ENCODE measurements around the gene FHOD3. TPM values are rescaled to one million over a fixed set of nuclear protein-coding genes. Genes with fewer than 3 reads are reported as not detected.

The FHOD3 gene
- total RNA-seq, 1 experiment from 2014 or later: 0.34 TPM

- POLR2A ChIA-PET (ENCODE audit: low non-redundant PET): interaction anchor here (0.7 kb wide), 1 partner anchor 141 kb away, joined by 5 read pairs; no protein-coding TSS in a partner anchor
- TF ChIP-seq EZH2 (IDR thresholded peaks at IDR 0.05; ENCODE audit: borderline replicate concordance, low read depth, low read length, poor library complexity, severe bottlenecking): no peak
- TF ChIP-seq, protein P1, sequence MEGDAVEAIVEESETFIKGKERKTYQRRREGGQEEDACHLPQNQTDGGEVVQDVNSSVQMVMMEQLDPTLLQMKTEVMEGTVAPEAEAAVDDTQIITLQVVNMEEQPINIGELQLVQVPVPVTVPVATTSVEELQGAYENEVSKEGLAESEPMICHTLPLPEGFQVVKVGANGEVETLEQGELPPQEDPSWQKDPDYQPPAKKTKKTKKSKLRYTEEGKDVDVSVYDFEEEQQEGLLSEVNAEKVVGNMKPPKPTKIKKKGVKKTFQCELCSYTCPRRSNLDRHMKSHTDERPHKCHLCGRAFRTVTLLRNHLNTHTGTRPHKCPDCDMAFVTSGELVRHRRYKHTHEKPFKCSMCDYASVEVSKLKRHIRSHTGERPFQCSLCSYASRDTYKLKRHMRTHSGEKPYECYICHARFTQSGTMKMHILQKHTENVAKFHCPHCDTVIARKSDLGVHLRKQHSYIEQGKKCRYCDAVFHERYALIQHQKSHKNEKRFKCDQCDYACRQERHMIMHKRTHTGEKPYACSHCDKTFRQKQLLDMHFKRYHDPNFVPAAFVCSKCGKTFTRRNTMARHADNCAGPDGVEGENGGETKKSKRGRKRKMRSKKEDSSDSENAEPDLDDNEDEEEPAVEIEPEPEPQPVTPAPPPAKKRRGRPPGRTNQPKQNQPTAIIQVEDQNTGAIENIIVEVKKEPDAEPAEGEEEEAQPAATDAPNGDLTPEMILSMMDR (conservative IDR thresholded peaks at IDR 0.05; ENCODE audit: low read depth, low read length): no peak
- no peak overlapping the region for H3K27ac ChIP-seq (ENCODE audit: low read depth, low read length, poor library complexity, severe bottlenecking)
- CTCF ChIA-PET: no interaction called here
- H3K4me3 ChIP-seq (ENCODE audit: low read depth, low read length, poor library complexity, severe bottlenecking): no peak overlapping the region
- H3K36me3 ChIP-seq (ENCODE audit: insufficient read depth, low read length, poor library complexity, severe bottlenecking): no peaks in the 10 kb centered on the region
- no peaks in the 10 kb centered on the region for H3K9me3 ChIP-seq (ENCODE audit: low read depth, low read length, poor library complexity, severe bottlenecking)
- H3K4me1 ChIP-seq (ENCODE audit: insufficient read depth, low read length, poor library complexity, severe bottlenecking): no peaks in the 10 kb centered on the region
- H3K27me3 ChIP-seq (replicated peaks; ENCODE audit: insufficient read depth, low read depth, low read length, poor library complexity): peaks cover 38% of the 10 kb centered on the region
- BruUV-seq (replicated peaks): no TSS peak
- DNase-seq (ENCODE audit: low spot score): no peak
- intact Hi-C loops (cut with micrococcal nuclease; ENCODE audit: unreplicated experiment): no loop called here
Measured at GRCh38 chr18:36655930-36656329, 358.4 kb downstream of the FHOD3 start.

DNA sequence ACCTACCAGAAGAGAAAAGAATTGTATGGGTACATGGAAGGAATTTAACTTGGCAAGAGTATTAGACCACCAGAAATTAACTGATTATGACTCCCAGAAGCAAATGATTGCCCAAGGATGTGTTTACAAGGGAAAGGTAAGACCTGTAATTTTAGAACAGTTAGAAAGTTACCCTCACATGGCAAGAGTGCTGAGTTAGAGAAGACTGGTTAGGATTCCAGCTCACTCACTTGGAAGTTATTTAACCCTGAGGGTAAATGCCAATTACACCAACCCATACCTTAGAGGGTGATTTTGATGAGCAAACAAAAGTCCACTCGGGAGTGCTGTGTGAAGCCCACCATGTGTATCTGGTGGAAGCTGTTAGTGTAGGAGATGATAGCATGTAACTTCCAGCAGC lies 361.1 kb downstream of the FHOD3 start:
- Histone ChIP-seq H3K27ac (ENCODE audit: low read depth, low read length, poor library complexity, severe bottlenecking) (no peak overlapping the region), H3K4me1 (ENCODE audit: insufficient read depth, low read length, poor library complexity, severe bottlenecking) (no peaks in the 10 kb centered on the region), H3K9me3 (ENCODE audit: low read depth, low read length, poor library complexity, severe bottlenecking) (no peaks in the 10 kb centered on the region), H3K27me3 (replicated peaks; ENCODE audit: insufficient read depth, low read depth, low read length, poor library complexity) (peaks cover 19% of the 10 kb centered on the region), H3K36me3 (ENCODE audit: insufficient read depth, low read length, poor library complexity, severe bottlenecking) (no peaks in the 10 kb centered on the region), H3K4me3 (ENCODE audit: low read depth, low read length, poor library complexity, severe bottlenecking) (no peak overlapping the region)
- DNase-seq (ENCODE audit: low spot score): no peak
- POLR2A ChIA-PET (ENCODE audit: low non-redundant PET): no interaction called here
- TF ChIP-seq, protein P1 (conservative IDR thresholded peaks at IDR 0.05; ENCODE audit: low read depth, low read length): no peak
- BruUV-seq (replicated peaks): no TSS peak
- intact Hi-C loops (cut with micrococcal nuclease; ENCODE audit: unreplicated experiment): no loop called here
- CTCF ChIA-PET: no interaction called here

GRCh38 chr18:36660311-36660710 lies 362.8 kb downstream of the FHOD3 start:
- Histone ChIP-seq H3K27ac (ENCODE audit: low read depth, low read length, poor library complexity, severe bottlenecking) (no peak overlapping the region), H3K27me3 (replicated peaks; ENCODE audit: insufficient read depth, low read depth, low read length, poor library complexity) (peaks cover 8% of the 10 kb centered on the region), H3K4me3 (ENCODE audit: low read depth, low read length, poor library complexity, severe bottlenecking) (no peak overlapping the region), H3K4me1 (ENCODE audit: insufficient read depth, low read length, poor library complexity, severe bottlenecking) (no peaks in the 10 kb centered on the region), H3K9me3 (ENCODE audit: low read depth, low read length, poor library complexity, severe bottlenecking) (no peaks in the 10 kb centered on the region), H3K36me3 (ENCODE audit: insufficient read depth, low read length, poor library complexity, severe bottlenecking) (no peaks in the 10 kb centered on the region)
- ChIA-PET CTCF (no interaction called here), POLR2A (ENCODE audit: low non-redundant PET) (no interaction called here)
- no peak for TF ChIP-seq EZH2 (IDR thresholded peaks at IDR 0.05; ENCODE audit: borderline replicate concordance, low read depth, low read length, poor library complexity, severe bottlenecking)
- TF ChIP-seq, protein P1 (conservative IDR thresholded peaks at IDR 0.05; ENCODE audit: low read depth, low read length): no peak
- DNase-seq (ENCODE audit: low spot score): no peak
- BruUV-seq (replicated peaks): no TSS peak
- intact Hi-C loops (cut with micrococcal nuclease; ENCODE audit: unreplicated experiment): no loop called here

Data from A673 (cell line).